ENCODE data around the gene RHBDD2.
"Not testable (repeated sequence)": the region's sequence is repeated elsewhere in the genome, so short reads cannot be mapped to it uniquely, and the experiment has no call there.

DNA sequence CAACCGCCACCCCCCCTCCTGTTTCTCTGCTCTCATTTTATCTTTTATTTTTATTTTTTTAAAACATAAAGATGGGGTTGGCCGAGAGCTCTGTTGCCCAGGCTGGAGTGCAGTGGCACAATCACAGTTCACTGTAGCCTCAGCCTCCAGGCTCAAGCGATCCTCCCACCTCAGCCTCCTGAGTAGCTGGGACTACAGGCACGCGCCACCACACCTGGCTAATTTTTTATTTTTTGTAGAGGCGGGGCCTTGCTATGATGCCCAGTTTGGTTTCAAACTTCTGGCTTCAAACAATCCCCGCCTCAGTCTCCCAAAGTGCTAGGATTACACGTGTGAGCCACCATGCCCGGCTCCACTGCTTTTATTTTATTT, 28.8 kb downstream of the RHBDD2 start:
- TF ChIP-seq, protein P1, sequence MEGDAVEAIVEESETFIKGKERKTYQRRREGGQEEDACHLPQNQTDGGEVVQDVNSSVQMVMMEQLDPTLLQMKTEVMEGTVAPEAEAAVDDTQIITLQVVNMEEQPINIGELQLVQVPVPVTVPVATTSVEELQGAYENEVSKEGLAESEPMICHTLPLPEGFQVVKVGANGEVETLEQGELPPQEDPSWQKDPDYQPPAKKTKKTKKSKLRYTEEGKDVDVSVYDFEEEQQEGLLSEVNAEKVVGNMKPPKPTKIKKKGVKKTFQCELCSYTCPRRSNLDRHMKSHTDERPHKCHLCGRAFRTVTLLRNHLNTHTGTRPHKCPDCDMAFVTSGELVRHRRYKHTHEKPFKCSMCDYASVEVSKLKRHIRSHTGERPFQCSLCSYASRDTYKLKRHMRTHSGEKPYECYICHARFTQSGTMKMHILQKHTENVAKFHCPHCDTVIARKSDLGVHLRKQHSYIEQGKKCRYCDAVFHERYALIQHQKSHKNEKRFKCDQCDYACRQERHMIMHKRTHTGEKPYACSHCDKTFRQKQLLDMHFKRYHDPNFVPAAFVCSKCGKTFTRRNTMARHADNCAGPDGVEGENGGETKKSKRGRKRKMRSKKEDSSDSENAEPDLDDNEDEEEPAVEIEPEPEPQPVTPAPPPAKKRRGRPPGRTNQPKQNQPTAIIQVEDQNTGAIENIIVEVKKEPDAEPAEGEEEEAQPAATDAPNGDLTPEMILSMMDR (IDR thresholded peaks at IDR 0.05): not testable (repeated sequence)
- not testable (repeated sequence) for TF ChIP-seq EP300 (IDR thresholded peaks at IDR 0.05)

All from gastroesophageal sphincter (tissue), 3 donors.